Osteocyte (in vitro differentiated cells): ENCODE data around the gene NINJ2. TPM values are rescaled to one million over a fixed set of nuclear protein-coding genes. Genes with fewer than 3 reads are reported as not detected.

Source experiments
- DNase-seq: peaks from one replicate; pipeline ENCODE4 v3.0.0; 2021; ENCODE audit warnings: mixed read lengths; ENCODE audit not compliant: unreplicated experiment; ENCODE audit errors: extremely low spot score
- H3K27ac Mint-ChIP-seq: one replicate; pipeline ENCODE4 v1.8.0; 2021; ENCODE audit warnings: mild to moderate bottlenecking, mixed read lengths; ENCODE audit not compliant: unreplicated experiment
- H3K27me3 Mint-ChIP-seq: one replicate; pipeline ENCODE4 v1.8.0; 2021; ENCODE audit warnings: mixed read lengths; ENCODE audit not compliant: unreplicated experiment
- H3K36me3 Mint-ChIP-seq: one replicate; pipeline ENCODE4 v1.8.0; 2021; ENCODE audit warnings: mixed read lengths; ENCODE audit not compliant: unreplicated experiment
- H3K4me1 Mint-ChIP-seq: one replicate; pipeline ENCODE4 v1.8.0; 2021; ENCODE audit warnings: mixed read lengths; ENCODE audit not compliant: unreplicated experiment
- H3K4me3 Mint-ChIP-seq: one replicate; pipeline ENCODE4 v1.8.0; 2021; ENCODE audit warnings: mild to moderate bottlenecking, moderate library complexity, mixed read lengths; ENCODE audit not compliant: unreplicated experiment
- H3K9me3 Mint-ChIP-seq: one replicate; pipeline ENCODE4 v1.8.0; 2021; ENCODE audit warnings: mixed read lengths; ENCODE audit not compliant: unreplicated experiment
- CTCF ChIP-seq: fragments of 200-600 bp; sonication (generic); IDR thresholded peaks from 2 replicates; pipeline ENCODE4 v1.5.0; 2021; ENCODE audit warnings: antibody characterized with exemption, mild to moderate bottlenecking, moderate library complexity
- total RNA-seq: library from RNA; stranded (reverse); gene quantifications from 2 replicates; pipeline ENCODE4 v1.2.1, GENCODE V29; 2021

The NINJ2 gene
- total RNA-seq, 1 donor from 2014 or later = 2.3 TPM

GRCh38 chr12:563787-564298 is 99.4 kb downstream of the NINJ2 start:
- no peak for TF ChIP-seq CTCF
- Mint-ChIP-seq H3K9me3 (no peaks in the 10 kb centered on the region), H3K27ac (no peak overlapping the region), H3K4me1 (no peaks in the 10 kb centered on the region), H3K36me3 (no peaks in the 10 kb centered on the region), H3K4me3 (no peak overlapping the region), H3K27me3 (peaks cover 16% of the 10 kb centered on the region)
- no peak for DNase-seq

- no peak for TF ChIP-seq CTCF
- H3K36me3 Mint-ChIP-seq = no peaks in the 10 kb centered on the region
- no peaks in the 10 kb centered on the region for H3K9me3 Mint-ChIP-seq
- no peak overlapping the region for H3K4me3 Mint-ChIP-seq
- H3K27me3 Mint-ChIP-seq = peaks cover 21% of the 10 kb centered on the region
- no peaks in the 10 kb centered on the region for H3K4me1 Mint-ChIP-seq
- H3K27ac Mint-ChIP-seq = no peak overlapping the region
- no peak for DNase-seq
Measured at GRCh38 chr12:563250-563781, 99.9 kb downstream of the NINJ2 start.

GRCh38 chr12:562634-563033 is 100.6 kb downstream of the NINJ2 start:
- no peak for DNase-seq

GRCh38 chr12:561908-562593 is 101.2 kb downstream of the NINJ2 start:
- TF ChIP-seq CTCF = no peak
- Mint-ChIP-seq H3K36me3 (no peaks in the 10 kb centered on the region), H3K27me3 (peaks cover 32% of the 10 kb centered on the region), H3K27ac (no peak overlapping the region), H3K4me1 (no peaks in the 10 kb centered on the region), H3K4me3 (no peak overlapping the region), H3K9me3 (no peaks in the 10 kb centered on the region)
- DNase-seq = no peak

More at GRCh38 chr12:562634-563033, 100.6 kb downstream of the NINJ2 start:
- Mint-ChIP-seq H3K27ac (no peak overlapping the region), H3K4me3 (no peak overlapping the region), H3K9me3 (no peaks in the 10 kb centered on the region), H3K36me3 (no peaks in the 10 kb centered on the region), H3K27me3 (peaks cover 27% of the 10 kb centered on the region), H3K4me1 (no peaks in the 10 kb centered on the region)
- TF ChIP-seq CTCF = no peak

- Mint-ChIP-seq H3K9me3 (no peaks in the 10 kb centered on the region), H3K27me3 (peaks cover 34% of the 10 kb centered on the region), H3K36me3 (no peaks in the 10 kb centered on the region), H3K4me3 (no peak overlapping the region), H3K27ac (no peak overlapping the region), H3K4me1 (no peaks in the 10 kb centered on the region)
- TF ChIP-seq CTCF = no peak
- DNase-seq = no peak
Measured at GRCh38 chr12:561391-561705, 101.9 kb downstream of the NINJ2 start.
